NCI-H2107 treated with DMSO at 0.1 percent for 48 hours (cell line): Measurements from ENCODE around the gene PPP1R9B.

Experiments used
- DNase-seq: peaks from one replicate; lab custom pipeline; 2025; ENCODE audit not compliant: unreplicated experiment; lab: John Stamatoyannopoulos, UW

PPP1R9B gene

DNA sequence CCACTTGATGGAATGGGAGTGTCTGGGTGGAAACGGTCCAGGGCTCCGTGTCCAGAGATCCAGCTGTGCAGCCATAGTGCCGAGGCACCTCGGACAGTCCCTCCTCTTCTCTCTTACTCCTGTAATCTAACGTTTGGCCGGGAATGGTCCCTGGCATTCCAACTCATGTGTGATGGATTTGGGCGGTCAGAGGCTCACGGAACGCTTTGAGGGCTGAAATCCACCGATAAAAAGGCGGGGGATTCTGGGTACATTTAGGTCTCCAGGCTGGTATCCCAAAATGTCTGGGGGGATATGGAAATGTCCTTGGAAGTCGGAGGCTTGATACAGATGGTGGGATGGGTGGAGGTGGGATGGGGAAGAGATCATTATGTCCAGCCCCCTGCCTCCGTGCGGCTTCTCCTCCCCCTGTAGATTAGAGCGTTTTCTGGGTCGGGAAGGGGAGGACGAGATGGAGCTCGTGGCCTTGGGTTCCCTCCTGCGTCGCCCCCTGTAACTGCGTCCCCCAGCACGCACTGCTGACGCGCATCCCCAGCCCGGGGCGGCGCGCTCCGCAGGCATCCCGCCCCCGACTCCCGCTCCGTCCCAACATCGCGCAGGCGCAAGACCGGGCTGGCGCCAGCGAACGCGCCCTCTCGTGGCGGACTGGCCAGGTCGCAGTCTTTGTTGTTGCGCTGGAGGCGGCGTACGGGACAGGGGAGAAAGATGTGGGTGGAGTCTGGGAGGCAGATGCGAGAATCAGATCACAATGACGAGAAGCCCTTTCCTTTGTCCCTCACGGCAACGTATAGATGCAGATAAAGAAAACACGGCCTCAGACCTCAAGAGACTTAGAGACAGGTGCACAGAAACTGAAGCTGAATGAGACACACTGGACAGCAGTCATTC is 10.8 kb upstream of the PPP1R9B start:
- DNase-seq: peak; percentile 78

DNA sequence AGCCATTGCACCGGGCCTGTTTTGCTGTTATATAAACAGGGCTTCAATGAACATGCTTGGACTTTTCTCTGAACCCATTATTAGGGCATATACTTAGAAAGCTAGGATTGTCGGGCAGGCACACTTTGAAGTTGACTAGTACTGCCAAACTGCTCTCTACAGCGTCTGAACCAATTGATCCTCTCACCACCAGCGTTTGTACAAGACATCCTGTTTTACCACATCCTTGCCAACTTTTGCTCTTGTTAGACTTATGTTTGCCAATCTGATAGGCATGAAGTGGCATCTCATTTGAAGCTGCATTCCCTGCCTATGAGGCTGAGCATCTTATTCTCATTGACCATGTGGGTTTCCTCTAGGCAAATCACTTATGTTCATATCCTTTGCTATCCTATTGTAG is 7.4 kb upstream of the PPP1R9B start:
- DNase-seq: no peak

- no peak for DNase-seq
Observed at GRCh38 chr17:50155115-50155819, 4.8 kb upstream of the PPP1R9B start.

DNA sequence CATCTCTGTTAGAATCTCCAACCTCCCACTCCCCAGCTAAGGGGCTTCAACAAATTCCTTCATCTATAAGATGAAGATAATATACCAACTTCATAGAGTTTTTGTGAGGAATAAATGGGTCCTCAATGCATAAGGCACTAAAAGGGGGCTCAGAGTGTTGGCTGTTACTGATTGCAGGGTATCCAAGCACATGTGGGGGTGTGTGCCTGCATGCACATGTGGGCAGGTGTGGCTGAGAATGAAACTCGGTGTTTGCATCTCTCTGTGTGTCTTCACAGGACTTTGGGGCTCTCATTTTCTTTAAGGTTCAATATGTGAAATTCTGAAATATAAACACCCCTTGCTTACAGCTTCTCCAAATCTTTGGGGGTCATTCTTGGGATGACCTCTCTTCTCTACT is 4.1 kb upstream of the PPP1R9B start:
- no peak for DNase-seq

DNA sequence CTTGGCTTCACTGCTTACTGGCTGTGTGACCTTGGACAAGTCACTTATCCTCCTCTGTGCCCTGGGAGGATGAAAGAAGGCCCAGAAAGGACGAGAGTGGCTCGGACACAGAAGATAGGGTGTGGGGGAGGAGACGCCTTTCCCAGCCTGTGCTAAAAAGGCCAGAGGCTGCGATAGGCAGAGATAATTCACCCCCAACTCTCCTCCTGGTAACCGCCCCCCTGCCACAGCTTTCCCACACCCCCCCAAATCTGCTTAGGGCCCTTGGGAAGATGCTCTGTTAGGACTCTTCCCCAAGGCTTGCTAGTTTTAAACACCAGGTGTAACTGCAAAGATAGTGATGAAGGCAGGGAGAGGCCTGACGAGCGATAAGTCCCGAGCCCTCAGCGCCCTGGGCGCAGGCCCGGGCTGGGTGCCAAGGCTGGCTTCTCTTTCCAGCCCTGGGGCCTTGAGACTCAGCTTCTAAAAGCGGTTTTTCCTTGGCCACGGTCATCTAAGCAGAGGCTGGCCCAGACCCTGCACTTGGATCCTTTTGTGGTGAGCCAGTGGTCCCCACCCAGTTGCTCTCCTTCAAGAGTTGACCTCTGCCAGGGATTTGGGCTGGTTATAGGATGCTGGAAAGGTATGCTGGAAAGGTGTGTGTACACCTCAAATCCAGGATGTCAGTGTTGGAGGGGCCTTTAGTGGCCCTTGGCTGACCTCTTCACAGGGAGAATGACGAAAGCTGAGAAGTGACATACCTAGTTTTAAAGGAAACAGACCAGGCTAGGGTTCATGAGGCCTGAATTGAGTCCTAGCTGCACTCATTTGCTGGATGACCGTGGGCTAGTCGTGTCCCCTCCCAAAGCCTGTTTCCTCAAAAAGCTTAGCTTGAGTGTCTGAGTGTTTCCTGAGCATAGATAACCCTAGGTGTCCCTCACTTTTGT is 3.4 kb upstream of the PPP1R9B start:
- DNase-seq: no peak

GRCh38 chr17:50152736-50153135 is 2.3 kb upstream of the PPP1R9B start:
- no peak for DNase-seq

DNA sequence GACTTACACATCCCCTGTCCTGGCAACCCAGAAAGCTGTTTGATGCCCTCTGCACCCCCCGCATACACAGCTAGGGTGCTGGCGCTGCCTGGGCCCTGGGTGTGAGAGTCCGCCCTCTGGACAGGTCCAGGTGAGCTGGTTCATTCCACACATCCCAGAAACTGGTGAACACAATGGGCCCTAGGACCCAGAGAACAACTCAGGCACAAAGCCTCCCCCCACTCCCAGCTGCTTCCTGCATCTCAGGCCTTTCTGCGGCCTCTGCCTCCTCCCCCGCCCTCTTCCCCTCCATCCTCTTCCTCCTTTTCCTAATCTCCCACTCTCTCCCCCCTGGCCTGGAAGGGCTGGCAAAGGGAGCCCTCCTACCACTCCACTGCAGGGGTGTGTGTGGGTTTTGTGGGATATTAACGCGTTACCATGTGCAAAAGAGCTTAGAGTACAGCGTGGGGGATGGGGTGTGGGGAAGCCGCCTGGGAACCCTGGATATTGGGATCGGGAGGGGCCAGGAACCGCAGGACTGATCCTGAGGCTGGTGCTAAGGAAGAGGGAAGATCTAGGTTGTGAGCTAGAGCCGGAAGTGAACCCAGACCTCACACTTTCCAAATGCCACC is 1.6 kb upstream of the PPP1R9B start:
- DNase-seq: peak; percentile 71

DNA sequence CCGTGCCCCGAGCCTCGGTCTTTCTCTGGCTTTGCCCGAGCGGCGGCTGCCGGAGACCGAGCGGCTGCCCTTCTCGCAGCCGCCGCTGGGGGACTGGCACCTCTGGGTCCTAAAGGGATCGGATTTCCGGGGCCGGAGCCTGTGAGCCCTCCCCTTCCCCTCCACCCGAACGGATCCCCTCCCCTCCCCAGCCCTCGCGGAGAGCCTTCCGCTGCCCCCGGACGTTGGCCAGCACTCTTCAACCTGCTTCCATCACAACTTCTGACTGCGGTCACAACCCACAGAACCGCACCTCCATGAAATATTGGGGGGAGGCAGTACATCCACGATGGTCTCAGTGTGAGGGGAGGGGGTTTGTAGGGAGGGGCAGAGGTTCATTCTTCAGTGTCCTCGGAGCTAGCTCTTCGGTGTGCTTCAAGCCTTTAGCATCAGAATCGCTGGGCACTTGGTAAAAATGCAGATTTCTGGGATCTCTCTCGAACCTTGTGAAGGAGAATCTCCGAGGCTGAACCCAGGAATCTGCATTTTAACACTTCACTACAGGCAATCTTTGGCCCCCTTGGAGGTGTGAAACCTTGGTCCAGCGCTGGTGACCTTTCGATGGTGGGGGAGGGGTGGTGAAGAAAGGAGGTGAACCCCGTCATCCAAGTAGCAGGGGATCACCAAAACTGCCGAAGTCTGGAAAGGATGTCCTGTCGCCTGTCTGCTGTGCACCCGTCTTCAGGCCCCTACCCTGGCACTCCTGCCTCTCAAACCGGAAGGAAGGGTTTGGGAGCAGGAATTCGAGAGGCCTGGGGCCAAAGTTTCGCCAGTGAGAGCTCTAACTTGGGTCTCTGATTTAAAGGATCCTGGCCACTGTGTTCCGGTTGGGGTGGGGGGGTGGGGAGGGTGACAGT is 812 bp upstream of the PPP1R9B start:
- peak; percentile 25 for DNase-seq

- no peak for DNase-seq
Observed at GRCh38 chr17:50149417-50150353, 792 bp downstream of the PPP1R9B start.

GRCh38 chr17:50149091-50149416 is 1.4 kb downstream of the PPP1R9B start:
- DNase-seq: no peak

GRCh38 chr17:50148226-50149090 is 2.0 kb downstream of the PPP1R9B start:
- no peak for DNase-seq

- no peak for DNase-seq
Observed at GRCh38 chr17:50147841-50148225, 2.6 kb downstream of the PPP1R9B start.

DNA sequence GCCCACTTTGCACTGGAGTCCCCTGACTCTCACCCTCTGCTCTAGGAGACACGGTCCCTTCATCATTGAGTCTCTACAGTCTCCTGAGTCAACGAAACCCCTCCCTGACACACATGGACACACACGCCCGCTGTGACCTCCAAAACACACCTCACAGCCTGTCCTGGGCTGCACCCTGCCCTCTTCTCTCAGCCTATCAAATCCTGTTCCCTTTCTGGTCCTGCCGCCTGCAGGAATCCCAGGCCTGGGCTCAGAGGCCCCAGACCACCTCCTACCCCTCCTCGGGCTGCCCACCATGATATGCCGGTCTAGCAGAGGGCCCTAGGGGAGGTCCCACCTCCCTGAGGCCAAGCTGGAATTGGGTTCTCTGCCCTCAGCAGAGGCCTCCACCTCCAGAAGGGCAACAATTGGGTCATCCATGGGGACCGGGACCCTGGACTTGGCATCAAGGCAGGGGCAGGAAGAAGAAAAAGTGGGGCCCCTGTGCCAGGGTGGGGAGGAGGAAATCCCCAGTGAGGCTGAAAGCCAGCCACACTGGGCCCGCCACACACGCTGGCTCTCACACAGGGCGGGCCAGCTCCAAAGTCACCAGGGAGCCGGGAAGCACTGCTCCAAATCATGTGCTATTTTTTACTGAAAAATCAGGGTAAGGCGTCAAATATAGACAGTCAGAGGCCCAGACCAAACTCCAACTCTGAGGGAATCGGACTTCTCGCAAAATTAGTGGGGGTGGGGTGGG is 3.4 kb downstream of the PPP1R9B start:
- no peak for DNase-seq

GRCh38 chr17:50146230-50146926 is 4.1 kb downstream of the PPP1R9B start:
- DNase-seq: no peak

- no peak for DNase-seq
Observed at GRCh38 chr17:50145532-50146229, 4.8 kb downstream of the PPP1R9B start.
